Motor neuron (in vitro differentiated cells): ENCODE measurements around the gene MYO7B. TPM values are rescaled to one million over a fixed set of nuclear protein-coding genes. Genes with fewer than 3 reads are reported as not detected.

Source experiments
- ATAC-seq, 8 experiments: fragments of 200-7000 bp; cut with Tn5 transposase; replicated peaks in 6 of 8; 2 replicates each; pipeline ENCODE4 v1.8.0; 2021; ENCODE audit warnings: mild to moderate bottlenecking in 8 of 8, moderate library complexity in 8 of 8
- H3K27ac ChIP-seq, 2 donors: fragments of 250-450 bp; sonication (Bioruptor Pico); 2 replicates each; pipeline ENCODE4 v1.9.0; 2021; ENCODE audit warnings: antibody characterized with exemption in 2 of 2, mild to moderate bottlenecking in 2 of 2, moderate library complexity in 1 of 2
- H3K4me1 ChIP-seq, 2 donors: fragments of 250-450 bp; sonication (Bioruptor Pico); replicated peaks in 1 of 2; 2 replicates each; pipeline ENCODE4 v1.6.1; 2021; ENCODE audit warnings: antibody characterized with exemption in 2 of 2, mild to moderate bottlenecking in 2 of 2, moderate library complexity in 1 of 2
- H3K4me3 ChIP-seq, 5 donors: fragments of 250-450 bp; sonication (Bioruptor Pico); 2 replicates each; pipeline ENCODE4 v1.9.0; 2021; ENCODE audit warnings: antibody characterized with exemption in 5 of 5, mild to moderate bottlenecking in 5 of 5, moderate library complexity in 4 of 5
- WGBS, 10 experiments: fragments of 450-650 bp; shearing (Covaris generic); methylation state at CpG; one replicate each; pipeline ENCODE4 v1.0.0; 2022; 5-methylcytosine and 5-hydroxymethylcytosine counted together
- in situ Hi-C, 9 experiments: fragments of 400-800 bp; cut with MboI; loops; one replicate each; pipeline ENCODE4 v1.15.0; 2021; ENCODE audit warnings: low sequenced_read_pairs in 9 of 9, low pct_unique_long_range_greater_than_20kb in 2 of 9; ENCODE audit not compliant: unreplicated experiment in 9 of 9
- total RNA-seq, 8 experiments: library from RNA; unstranded; fragments of 300-600 nt; gene quantifications; 2 replicates each; pipeline versions ENCODE4 v1.2.3 to v1.2.4, GENCODE V29; 2022

MYO7B gene
- total RNA-seq, 8 experiments from 2014 or later, result 0.08 to 1.1 (median 0.36) TPM; not detected in 2

DNA sequence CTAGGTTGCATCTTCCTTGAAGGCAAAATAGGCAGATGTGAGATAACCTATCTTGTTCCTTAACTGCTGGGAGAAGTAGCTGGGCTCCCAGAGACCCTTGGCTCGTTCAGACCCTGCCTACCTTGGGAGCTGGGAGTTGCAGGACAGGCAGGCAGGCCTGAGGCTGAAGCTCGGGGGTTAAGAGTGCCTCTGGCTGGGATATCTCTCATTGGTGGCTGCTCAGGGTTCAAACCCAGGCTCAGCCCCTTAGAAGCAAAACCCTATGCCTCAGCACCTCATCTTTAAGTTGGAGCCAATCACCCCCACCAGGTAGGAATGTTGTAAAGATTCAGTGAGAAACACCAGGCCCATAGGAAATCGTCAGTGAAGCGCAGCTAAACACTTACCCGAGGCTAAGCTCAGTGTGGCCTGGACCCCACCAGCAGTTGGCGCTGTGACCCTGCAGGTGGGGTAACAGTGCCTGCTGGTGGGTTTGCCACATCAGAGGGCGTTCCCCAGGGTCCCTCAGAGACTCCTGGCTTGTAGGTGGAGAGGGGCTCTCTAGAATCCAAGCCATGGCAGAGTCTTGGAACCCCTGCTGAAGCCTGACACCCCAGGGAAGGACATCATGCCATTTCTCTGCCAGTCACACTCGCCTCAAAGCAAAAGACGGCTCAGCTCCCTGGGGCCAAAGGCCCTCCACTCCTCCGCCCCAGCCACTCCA, 55.9 kb downstream of the MYO7B start:
- 0 to 100% (median 27%) methylated on average over 1 to 4 of the region's 10 CpGs; no CpG with 5 or more reads in 3 of the 10 experiments for WGBS, 10 experiments
- Histone ChIP-seq H3K4me1 (no peaks in the 10 kb centered on the region), H3K27ac (no peak overlapping the region), H3K4me3 (no peak overlapping the region)
- ATAC-seq, result peak; percentile 74 to 100 (median 93)
- in situ Hi-C loops, result no loop called here

- no peak for ATAC-seq
- WGBS, 10 experiments, result 80 to 100% methylated on average over 1 of the region's 37 CpGs; no CpG with 5 or more reads in 8 of the 10 experiments
- in situ Hi-C loops, result no loop called here
- Histone ChIP-seq H3K27ac (no peak overlapping the region), H3K4me1 (no peaks in the 10 kb centered on the region), H3K4me3 (no peak overlapping the region)
Observed at GRCh38 chr2:127592761-127593227, 57.3 kb downstream of the MYO7B start.

GRCh38 chr2:127593228-127594115, 58.0 kb downstream of the MYO7B start:
- in situ Hi-C loops, result no loop called here
- no peak for ATAC-seq
- Histone ChIP-seq H3K27ac (no peak overlapping the region), H3K4me3 (no peak overlapping the region), H3K4me1 (no peaks in the 10 kb centered on the region)
- 50 to 100% methylated on average over 1 to 4 of the region's 27 CpGs; no CpG with 5 or more reads in 8 of the 10 experiments for WGBS, 10 experiments

GRCh38 chr2:127594116-127594591, 58.7 kb downstream of the MYO7B start:
- Histone ChIP-seq H3K27ac (no peak overlapping the region), H3K4me1 (no peaks in the 10 kb centered on the region), H3K4me3 (no peak overlapping the region)
- in situ Hi-C loops, result no loop called here
- WGBS, 10 experiments, result 62 to 100% (median 94%) methylated on average over 1 to 6 of the region's 10 CpGs; no CpG with 5 or more reads in 3 of the 10 experiments
- peak in 3 of 8 experiments; percentile 33 to 51 (median 46) for ATAC-seq

DNA sequence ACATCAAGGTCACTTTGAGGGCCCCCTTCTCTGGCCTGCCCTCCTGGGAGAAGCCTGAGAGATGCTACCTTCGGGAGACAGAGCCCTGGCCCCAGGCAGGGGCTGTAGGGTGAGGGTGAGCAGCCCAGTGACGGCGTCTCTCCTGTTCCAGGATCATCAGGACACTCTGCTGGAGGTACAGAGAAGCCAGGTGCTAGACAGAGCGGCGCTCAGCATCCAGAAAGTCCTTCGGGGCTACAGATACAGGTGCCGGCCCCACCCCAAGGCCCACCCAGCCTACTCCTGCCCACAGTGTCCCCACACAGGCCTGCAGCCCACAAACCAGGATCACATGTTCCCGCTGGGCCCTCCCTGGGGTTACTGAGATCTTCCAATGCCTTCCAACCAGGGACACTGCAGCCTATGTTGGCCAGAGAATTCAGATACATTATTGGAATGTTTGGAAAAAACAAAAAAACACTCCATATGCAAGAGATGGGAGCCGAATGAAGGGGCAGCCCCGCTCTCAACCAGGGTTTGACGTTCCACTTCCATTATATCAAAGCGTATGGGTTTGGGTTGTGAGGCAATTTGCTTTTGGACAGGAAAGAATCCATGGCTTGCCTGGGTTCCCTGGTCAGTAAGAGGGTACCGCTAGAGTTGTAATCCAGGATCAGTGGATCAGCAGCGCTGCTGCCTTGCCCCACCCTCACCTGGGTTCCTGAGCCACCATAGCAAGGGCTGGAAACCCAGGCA, 61.0 kb downstream of the MYO7B start:
- no peak for ATAC-seq
- WGBS, 10 experiments, result 70 to 100% (median 82%) methylated on average over 1 to 8 of the region's 14 CpGs; no CpG with 5 or more reads in 6 of the 10 experiments
- Histone ChIP-seq H3K4me3 (no peak overlapping the region), H3K4me1 (no peaks in the 10 kb centered on the region), H3K27ac (no peak overlapping the region)
- in situ Hi-C loops, result no loop called here

DNA sequence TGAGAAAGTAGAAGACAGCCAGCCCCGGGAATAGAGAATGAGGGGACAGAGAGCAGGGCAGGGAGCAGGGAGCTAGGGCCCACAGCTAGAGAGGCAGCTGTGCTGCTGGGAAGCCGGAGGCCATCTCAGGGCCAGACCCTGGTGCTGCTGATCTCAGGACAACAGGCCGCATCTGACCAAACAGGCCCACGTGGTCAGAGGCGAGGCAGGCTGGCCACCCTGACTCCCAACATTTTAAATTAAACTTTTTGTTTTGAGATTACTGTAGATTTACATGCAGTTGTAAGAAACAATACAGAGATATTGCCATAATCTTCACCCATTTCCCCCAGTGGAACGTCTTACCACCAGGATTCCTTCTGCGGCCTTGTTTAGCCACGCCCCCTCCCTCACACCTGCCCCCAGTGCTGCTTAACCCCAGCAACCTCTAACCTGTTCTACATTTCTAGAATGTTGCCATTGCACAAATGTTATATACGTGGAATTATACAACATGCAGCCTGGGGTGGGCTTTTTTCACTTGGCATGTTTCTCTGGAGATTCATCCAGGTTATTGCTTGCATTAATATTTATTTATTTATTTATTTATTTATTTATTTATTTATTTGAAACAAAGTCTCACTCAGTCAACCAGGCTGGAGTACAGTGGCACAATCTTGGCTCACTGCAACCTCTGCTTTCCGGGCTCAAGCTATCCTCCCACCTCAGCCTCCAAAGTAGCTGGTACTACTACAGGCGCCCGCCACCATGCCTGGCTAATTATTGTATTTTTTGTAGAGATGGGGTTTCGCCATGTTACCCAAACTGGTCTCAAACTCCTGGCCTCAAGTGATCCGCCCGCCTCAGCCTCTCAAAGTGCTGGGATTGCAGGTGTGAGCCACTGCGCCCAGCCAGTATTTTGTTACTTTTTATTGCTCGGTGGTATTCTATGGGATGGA, 61.8 kb downstream of the MYO7B start:
- Histone ChIP-seq H3K27ac (no peak overlapping the region), H3K4me1 (no peaks in the 10 kb centered on the region), H3K4me3 (no peak overlapping the region)
- WGBS, 10 experiments, result 57 to 100% (median 84%) methylated on average over 1 to 10 of the region's 17 CpGs; no CpG with 5 or more reads in 1 of the 10 experiments
- no peak for ATAC-seq
- in situ Hi-C loops, result no loop called here

DNA sequence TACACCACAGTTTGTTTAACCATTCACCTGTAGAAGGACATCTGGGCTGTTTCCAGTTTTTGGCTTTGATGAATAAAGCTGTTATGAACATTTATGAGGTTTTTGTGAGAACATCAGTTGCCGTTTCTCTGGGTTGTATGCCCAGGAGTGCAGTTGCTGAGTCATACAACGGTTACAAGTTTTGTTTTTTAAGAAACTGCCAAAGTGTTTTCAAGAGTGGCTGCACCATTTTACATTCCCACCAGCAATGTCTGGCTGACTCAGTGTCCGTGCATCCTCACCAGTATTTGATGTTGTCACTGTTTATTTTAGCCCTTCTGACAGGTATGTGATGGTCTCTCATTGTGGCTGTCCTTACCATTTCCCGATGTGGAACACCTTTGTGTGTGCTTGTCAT, 62.5 kb downstream of the MYO7B start:
- Histone ChIP-seq H3K4me3 (no peak overlapping the region), H3K27ac (no peak overlapping the region), H3K4me1 (no peaks in the 10 kb centered on the region)
- 31 to 93% (median 80%) methylated on average over 1 to 4 of the region's 4 CpGs; no CpG with 5 or more reads in 1 of the 10 experiments for WGBS, 10 experiments
- ATAC-seq, result no peak
- in situ Hi-C loops, result no loop called here

DNA sequence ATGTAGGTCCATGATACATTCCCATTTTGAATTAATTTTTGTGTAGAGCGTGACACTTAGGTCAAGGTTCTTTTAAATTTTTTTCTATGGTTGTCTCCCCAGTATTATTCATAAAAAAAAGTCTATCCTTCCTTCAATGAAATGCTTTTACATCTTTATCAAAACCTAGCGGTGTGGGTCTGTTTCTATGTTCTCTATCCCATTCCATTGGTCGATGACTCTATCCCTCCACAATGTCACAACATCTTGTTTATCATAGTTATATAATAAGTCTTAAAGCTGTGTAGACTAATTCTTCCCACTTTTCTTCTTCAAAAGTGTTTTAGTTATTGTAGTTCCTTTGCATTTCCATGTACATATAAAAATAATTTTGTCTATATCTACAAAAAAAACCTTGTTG, 63.2 kb downstream of the MYO7B start:
- WGBS, 10 experiments, result 72 to 100% (median 87%) methylated on average over 1 to 3 of the region's 3 CpGs
- ATAC-seq, result no peak
- in situ Hi-C loops, result no loop called here
- H3K4me1 ChIP-seq, result no peaks in the 10 kb centered on the region
- no peak overlapping the region for H3K4me3 ChIP-seq
- no peak overlapping the region for H3K27ac ChIP-seq

DNA sequence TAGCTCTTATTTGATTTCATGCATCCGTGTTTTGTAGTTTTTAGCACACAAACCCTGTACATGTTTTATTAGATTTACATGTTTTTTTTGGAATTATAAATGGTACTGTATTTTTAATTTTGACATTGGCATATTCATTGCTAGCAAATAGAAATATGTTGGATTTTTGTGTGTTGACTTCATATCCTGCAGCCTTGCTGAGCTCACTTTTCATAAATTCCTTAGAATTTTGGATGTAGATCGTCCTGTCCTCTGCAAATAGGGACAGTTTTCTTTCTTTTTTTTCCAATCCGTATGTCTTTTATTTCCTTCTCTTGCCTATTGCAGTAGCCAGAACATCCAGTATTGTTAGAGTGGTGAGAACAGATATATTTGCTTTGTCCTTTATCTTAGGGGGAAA, 63.7 kb downstream of the MYO7B start:
- WGBS, 10 experiments, result 29 to 100% (median 82%) methylated on average over 1 to 3 of the region's 3 CpGs
- in situ Hi-C loops, result no loop called here
- Histone ChIP-seq H3K27ac (no peak overlapping the region), H3K4me3 (no peak overlapping the region), H3K4me1 (no peaks in the 10 kb centered on the region)
- no peak for ATAC-seq

- Histone ChIP-seq H3K4me1 (no peaks in the 10 kb centered on the region), H3K4me3 (no peak overlapping the region), H3K27ac (no peak overlapping the region)
- 64 to 93% (median 89%) methylated on average over 2 to 7 of the region's 8 CpGs; no CpG with 5 or more reads in 2 of the 10 experiments for WGBS, 10 experiments
- no peak for ATAC-seq
- in situ Hi-C loops, result no loop called here
Observed at GRCh38 chr2:127604986-127605385, 69.5 kb downstream of the MYO7B start.

- in situ Hi-C loops, result no loop called here
- H3K4me1 ChIP-seq, result no peaks in the 10 kb centered on the region
- WGBS, 10 experiments, result 55 to 100% (median 87%) methylated on average over 2 to 7 of the region's 7 CpGs; no CpG with 5 or more reads in 4 of the 10 experiments
Observed at GRCh38 chr2:127605691-127606263, 70.3 kb downstream of the MYO7B start.

More at GRCh38 chr2:127605691-127606263, 70.3 kb downstream of the MYO7B start:
- Histone ChIP-seq H3K27ac (no peak overlapping the region), H3K4me3 (no peak overlapping the region)
- peak in 1 of 8 experiments; percentile 56 for ATAC-seq
